ENCODE data around the gene TMEM253. TPM values are rescaled to one million over a fixed set of nuclear protein-coding genes. Genes with fewer than 3 reads are reported as not detected.

The TMEM253 gene
- total and polyA plus RNA-seq, 2 experiments from 2014 or later, result 0.59 to 0.95 TPM

DNA sequence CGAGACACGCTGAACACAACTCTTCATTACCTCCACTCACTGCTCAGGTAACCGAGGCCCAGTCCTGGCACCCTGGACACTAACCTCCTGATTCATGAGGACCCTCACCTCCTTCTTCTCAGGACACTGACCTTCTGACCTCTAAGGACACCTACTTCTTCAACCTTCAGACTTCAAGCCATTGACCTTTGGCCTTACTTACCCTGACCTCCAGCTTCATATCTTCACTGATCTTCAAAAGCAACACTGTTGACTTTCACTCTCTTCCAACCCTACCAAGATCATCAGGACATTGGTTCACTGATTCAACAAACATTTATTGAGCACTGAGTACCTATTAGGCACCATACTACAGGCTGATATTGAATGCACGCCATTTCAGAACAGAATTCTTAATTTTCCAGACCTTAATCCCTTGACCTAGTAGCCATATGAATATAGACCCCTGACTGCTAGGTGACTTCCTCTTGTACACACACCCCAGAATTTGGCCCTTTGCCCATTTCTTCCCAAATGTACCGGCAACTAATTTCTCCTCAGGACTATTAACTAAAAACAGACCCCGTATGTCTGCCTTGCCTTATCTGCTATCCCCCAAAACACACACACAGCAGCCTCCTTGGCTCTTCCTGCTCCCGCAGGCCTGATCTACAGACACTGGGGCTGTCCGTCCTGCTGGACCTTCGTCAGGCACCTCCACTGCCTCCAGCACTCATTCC, 25.0 kb upstream of the TMEM253 start:
- DNase-seq (ENCODE audit: low spot score) (no peak), ATAC-seq (no peak)
- H3K79me2 ChIP-seq (replicated peaks; ENCODE audit: insufficient read depth), result peaks cover 6% of the 10 kb centered on the region
- Mint-ChIP-seq H3K36me3 (ENCODE audit: low read depth) (peaks cover 81% of the 10 kb centered on the region), H3K27me3 (ENCODE audit: insufficient read depth, low read depth, poor library complexity) (peaks cover 14% of the 10 kb centered on the region), H3K4me1 (peaks cover 19% of the 10 kb centered on the region), H3K4me3 (no peak overlapping the region; the same call in 2 of the 3 replicates), H3K9me3 (no peaks in the 10 kb centered on the region; the same call in 1 of the 3 replicates), H3K27ac (no peak overlapping the region; the same call in 1 of the 2 replicates)
- peaks cover 13% of the 10 kb centered on the region for H3K4me1 ChIP-seq (ENCODE audit: insufficient read depth)
- H3K4me3 ChIP-seq, result no peak overlapping the region
- H3F3A ChIP-seq (replicated peaks; ENCODE audit: low read depth), result peaks cover 4% of the 10 kb centered on the region
- H3K36me3 ChIP-seq (ENCODE audit: insufficient read depth), result peaks cover 12% of the 10 kb centered on the region; the same call in 1 of the 2 replicates
- H3K27me3 ChIP-seq (ENCODE audit: insufficient read depth), result no peaks in the 10 kb centered on the region
- TF ChIP-seq ZNF331 (CRISPR knock-in tag; IDR thresholded peaks at IDR 0.05; ENCODE audit: low read depth) (no peak), NANOG (IDR thresholded peaks at IDR 0.05; ENCODE audit: borderline replicate concordance) (no peak), CREB1 (CRISPR knock-in tag; IDR thresholded peaks at IDR 0.05; ENCODE audit: low read depth) (no peak), STAT1 (IDR thresholded peaks at IDR 0.05; ENCODE audit: unreplicated experiment) (no peak), ZNF114 (CRISPR knock-in tag; IDR thresholded peaks at IDR 0.05) (no peak), EZH2phosphoT487 (IDR thresholded peaks at IDR 0.05; ENCODE audit: unreplicated experiment) (no peak), POLR2AphosphoS5 (IDR thresholded peaks at IDR 0.05; ENCODE audit: low read depth) (no peak), EZH2 (IDR thresholded peaks at IDR 0.05; ENCODE audit: low read depth, unreplicated experiment) (no peak), JUNB (IDR thresholded peaks at IDR 0.05; ENCODE audit: unreplicated experiment) (no peak)
- TF ChIP-seq, protein P1, sequence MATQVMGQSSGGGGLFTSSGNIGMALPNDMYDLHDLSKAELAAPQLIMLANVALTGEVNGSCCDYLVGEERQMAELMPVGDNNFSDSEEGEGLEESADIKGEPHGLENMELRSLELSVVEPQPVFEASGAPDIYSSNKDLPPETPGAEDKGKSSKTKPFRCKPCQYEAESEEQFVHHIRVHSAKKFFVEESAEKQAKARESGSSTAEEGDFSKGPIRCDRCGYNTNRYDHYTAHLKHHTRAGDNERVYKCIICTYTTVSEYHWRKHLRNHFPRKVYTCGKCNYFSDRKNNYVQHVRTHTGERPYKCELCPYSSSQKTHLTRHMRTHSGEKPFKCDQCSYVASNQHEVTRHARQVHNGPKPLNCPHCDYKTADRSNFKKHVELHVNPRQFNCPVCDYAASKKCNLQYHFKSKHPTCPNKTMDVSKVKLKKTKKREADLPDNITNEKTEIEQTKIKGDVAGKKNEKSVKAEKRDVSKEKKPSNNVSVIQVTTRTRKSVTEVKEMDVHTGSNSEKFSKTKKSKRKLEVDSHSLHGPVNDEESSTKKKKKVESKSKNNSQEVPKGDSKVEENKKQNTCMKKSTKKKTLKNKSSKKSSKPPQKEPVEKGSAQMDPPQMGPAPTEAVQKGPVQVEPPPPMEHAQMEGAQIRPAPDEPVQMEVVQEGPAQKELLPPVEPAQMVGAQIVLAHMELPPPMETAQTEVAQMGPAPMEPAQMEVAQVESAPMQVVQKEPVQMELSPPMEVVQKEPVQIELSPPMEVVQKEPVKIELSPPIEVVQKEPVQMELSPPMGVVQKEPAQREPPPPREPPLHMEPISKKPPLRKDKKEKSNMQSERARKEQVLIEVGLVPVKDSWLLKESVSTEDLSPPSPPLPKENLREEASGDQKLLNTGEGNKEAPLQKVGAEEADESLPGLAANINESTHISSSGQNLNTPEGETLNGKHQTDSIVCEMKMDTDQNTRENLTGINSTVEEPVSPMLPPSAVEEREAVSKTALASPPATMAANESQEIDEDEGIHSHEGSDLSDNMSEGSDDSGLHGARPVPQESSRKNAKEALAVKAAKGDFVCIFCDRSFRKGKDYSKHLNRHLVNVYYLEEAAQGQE (IDR thresholded peaks at IDR 0.05; ENCODE audit: unreplicated experiment), result no peak
- TF ChIP-seq, protein P2, sequence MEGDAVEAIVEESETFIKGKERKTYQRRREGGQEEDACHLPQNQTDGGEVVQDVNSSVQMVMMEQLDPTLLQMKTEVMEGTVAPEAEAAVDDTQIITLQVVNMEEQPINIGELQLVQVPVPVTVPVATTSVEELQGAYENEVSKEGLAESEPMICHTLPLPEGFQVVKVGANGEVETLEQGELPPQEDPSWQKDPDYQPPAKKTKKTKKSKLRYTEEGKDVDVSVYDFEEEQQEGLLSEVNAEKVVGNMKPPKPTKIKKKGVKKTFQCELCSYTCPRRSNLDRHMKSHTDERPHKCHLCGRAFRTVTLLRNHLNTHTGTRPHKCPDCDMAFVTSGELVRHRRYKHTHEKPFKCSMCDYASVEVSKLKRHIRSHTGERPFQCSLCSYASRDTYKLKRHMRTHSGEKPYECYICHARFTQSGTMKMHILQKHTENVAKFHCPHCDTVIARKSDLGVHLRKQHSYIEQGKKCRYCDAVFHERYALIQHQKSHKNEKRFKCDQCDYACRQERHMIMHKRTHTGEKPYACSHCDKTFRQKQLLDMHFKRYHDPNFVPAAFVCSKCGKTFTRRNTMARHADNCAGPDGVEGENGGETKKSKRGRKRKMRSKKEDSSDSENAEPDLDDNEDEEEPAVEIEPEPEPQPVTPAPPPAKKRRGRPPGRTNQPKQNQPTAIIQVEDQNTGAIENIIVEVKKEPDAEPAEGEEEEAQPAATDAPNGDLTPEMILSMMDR (conservative IDR thresholded peaks at IDR 0.05; ENCODE audit: low read depth in 2 of 2), result no peak
- TF ChIP-seq, protein P3, sequence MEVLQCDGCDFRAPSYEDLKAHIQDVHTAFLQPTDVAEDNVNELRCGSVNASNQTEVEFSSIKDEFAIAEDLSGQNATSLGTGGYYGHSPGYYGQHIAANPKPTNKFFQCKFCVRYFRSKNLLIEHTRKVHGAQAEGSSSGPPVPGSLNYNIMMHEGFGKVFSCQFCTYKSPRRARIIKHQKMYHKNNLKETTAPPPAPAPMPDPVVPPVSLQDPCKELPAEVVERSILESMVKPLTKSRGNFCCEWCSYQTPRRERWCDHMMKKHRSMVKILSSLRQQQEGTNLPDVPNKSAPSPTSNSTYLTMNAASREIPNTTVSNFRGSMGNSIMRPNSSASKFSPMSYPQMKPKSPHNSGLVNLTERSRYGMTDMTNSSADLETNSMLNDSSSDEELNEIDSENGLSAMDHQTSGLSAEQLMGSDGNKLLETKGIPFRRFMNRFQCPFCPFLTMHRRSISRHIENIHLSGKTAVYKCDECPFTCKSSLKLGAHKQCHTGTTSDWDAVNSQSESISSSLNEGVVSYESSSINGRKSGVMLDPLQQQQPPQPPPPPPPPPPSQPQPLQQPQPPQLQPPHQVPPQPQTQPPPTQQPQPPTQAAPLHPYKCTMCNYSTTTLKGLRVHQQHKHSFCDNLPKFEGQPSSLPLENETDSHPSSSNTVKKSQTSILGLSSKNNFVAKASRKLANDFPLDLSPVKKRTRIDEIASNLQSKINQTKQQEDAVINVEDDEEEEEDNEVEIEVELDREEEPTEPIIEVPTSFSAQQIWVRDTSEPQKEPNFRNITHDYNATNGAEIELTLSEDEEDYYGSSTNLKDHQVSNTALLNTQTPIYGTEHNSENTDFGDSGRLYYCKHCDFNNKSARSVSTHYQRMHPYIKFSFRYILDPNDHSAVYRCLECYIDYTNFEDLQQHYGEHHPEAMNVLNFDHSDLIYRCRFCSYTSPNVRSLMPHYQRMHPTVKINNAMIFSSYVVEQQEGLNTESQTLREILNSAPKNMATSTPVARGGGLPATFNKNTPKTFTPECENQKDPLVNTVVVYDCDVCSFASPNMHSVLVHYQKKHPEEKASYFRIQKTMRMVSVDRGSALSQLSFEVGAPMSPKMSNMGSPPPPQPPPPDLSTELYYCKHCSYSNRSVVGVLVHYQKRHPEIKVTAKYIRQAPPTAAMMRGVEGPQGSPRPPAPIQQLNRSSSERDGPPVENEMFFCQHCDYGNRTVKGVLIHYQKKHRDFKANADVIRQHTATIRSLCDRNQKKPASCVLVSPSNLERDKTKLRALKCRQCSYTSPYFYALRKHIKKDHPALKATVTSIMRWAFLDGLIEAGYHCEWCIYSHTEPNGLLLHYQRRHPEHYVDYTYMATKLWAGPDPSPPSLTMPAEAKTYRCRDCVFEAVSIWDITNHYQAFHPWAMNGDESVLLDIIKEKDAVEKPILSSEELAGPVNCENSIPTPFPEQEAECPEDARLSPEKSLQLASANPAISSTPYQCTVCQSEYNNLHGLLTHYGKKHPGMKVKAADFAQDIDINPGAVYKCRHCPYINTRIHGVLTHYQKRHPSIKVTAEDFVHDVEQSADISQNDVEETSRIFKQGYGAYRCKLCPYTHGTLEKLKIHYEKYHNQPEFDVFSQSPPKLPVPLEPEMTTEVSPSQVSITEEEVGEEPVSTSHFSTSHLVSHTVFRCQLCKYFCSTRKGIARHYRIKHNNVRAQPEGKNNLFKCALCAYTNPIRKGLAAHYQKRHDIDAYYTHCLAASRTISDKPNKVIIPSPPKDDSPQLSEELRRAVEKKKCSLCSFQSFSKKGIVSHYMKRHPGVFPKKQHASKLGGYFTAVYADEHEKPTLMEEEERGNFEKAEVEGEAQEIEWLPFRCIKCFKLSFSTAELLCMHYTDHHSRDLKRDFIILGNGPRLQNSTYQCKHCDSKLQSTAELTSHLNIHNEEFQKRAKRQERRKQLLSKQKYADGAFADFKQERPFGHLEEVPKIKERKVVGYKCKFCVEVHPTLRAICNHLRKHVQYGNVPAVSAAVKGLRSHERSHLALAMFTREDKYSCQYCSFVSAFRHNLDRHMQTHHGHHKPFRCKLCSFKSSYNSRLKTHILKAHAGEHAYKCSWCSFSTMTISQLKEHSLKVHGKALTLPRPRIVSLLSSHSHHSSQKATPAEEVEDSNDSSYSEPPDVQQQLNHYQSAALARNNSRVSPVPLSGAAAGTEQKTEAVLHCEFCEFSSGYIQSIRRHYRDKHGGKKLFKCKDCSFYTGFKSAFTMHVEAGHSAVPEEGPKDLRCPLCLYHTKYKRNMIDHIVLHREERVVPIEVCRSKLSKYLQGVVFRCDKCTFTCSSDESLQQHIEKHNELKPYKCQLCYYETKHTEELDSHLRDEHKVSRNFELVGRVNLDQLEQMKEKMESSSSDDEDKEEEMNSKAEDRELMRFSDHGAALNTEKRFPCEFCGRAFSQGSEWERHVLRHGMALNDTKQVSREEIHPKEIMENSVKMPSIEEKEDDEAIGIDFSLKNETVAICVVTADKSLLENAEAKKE (CRISPR knock-in tag; IDR thresholded peaks at IDR 0.05), result no peak
- TF ChIP-seq, protein P4, sequence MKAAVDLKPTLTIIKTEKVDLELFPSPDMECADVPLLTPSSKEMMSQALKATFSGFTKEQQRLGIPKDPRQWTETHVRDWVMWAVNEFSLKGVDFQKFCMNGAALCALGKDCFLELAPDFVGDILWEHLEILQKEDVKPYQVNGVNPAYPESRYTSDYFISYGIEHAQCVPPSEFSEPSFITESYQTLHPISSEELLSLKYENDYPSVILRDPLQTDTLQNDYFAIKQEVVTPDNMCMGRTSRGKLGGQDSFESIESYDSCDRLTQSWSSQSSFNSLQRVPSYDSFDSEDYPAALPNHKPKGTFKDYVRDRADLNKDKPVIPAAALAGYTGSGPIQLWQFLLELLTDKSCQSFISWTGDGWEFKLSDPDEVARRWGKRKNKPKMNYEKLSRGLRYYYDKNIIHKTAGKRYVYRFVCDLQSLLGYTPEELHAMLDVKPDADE (IDR thresholded peaks at IDR 0.05), result no peak
- no peaks in the 10 kb centered on the region for H3K9me2 ChIP-seq (ENCODE audit: insufficient read depth)
- H3K27ac ChIP-seq (ENCODE audit: low read depth), result no peak overlapping the region
- H4K20me1 ChIP-seq (replicated peaks; ENCODE audit: insufficient read depth), result peaks cover 3% of the 10 kb centered on the region
- H2AFZ ChIP-seq, result no peak overlapping the region
- H3K4me2 ChIP-seq, result no peak overlapping the region

Measured in GM23338 (cell line).